ENCODE data around the gene TCEAL4. TPM values are rescaled to one million over a fixed set of nuclear protein-coding genes. Genes with fewer than 3 reads are reported as not detected.
A peak's percentile ranks its signal among the peaks of the same experiment; 100 is the strongest.
"Not testable (repeated sequence)": the region's sequence is repeated elsewhere in the genome, so short reads cannot be mapped to it uniquely, and the experiment has no call there.

The TCEAL4 gene
- total and polyA plus RNA-seq, 5 donors = 85.3 to 276 (median 101) TPM

DNA sequence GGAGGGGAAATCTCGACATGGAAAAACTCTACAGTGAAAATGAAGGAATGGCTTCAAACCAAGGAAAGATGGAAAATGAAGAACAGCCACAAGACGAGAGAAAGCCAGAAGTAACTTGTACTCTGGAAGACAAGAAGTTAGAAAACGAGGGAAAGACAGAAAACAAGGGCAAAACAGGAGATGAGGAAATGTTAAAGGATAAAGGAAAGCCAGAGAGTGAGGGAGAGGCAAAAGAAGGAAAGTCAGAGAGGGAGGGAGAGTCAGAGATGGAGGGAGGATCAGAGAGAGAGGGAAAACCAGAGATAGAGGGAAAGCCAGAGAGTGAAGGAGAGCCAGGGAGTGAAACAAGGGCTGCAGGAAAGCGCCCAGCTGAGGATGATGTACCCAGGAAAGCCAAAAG lies 1.3 kb downstream of the TCEAL4 start:
- H3K27me3 ChIP-seq (ENCODE audit: control insufficient read depth, insufficient read depth) = no peaks in the 10 kb centered on the region
- H3K27ac ChIP-seq (ENCODE audit: low read length) = peak overlapping the region; percentile 98
- intact Hi-C loops (cut with DNase I) = no loop called here
- DNase-seq (no peak), ATAC-seq (no peak)
- no peaks in the 10 kb centered on the region for H3K9me3 ChIP-seq (ENCODE audit: control insufficient read depth, low read length)
- WGBS = 54% methylated on average over 4 of the region's 4 CpGs
- H3K4me1 ChIP-seq (ENCODE audit: control insufficient read depth, insufficient read depth, low read length) = no peaks in the 10 kb centered on the region
- peak overlapping the region; percentile 96 for H3K4me3 ChIP-seq (ENCODE audit: low read length)

DNA sequence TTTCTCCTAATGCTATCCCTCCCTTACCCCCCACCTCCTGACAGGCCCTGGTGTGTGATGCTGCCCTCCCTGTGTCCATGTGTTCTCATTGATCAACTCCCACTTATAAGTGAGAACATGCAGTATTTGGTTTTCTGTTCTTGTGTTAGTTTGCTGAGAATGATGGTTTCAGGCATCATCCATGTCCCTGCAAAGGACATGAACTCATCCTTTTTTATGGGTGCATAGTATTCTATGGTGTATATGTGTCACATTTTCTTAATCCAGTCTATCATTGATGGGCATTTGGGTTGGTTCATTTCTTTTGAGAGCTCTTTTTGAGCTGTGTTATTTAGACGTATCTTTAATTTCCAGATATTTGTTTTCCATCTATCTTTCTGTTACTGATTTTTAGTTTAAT lies 7.0 kb downstream of the TCEAL4 start:
- H3K4me3 ChIP-seq (ENCODE audit: low read length); intact Hi-C loops (cut with DNase I); H3K27ac ChIP-seq (ENCODE audit: low read length); H3K4me1 ChIP-seq (ENCODE audit: control insufficient read depth, insufficient read depth, low read length); DNase-seq; ATAC-seq; H3K9me3 ChIP-seq (ENCODE audit: control insufficient read depth, low read length); H3K27me3 ChIP-seq (ENCODE audit: control insufficient read depth, insufficient read depth): not testable (repeated sequence)
- 100% methylated on average over 1 of the region's 1 CpG for WGBS

DNA sequence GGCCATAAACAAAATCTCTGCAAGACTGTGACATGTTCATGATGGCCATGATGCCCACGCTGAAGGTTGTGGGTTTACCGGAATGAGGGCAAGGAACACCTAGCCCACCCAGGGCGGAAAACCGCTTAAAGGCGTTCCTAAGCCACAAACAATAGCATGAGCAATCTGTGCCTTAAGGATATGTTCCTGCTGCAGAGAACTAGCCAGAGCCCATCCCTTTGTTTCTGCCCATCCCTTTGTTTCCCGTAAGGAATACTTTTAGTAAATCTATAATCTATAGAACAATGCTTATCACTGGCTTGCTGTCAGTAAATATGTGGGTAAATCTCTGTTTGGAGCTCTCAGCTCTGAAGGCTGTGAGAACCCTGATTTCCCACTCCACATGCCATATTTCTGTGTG lies 9.9 kb downstream of the TCEAL4 start:
- H3K27me3 ChIP-seq (ENCODE audit: control insufficient read depth, insufficient read depth); H3K27ac ChIP-seq (ENCODE audit: low read length); ATAC-seq; DNase-seq; H3K9me3 ChIP-seq (ENCODE audit: control insufficient read depth, low read length); H3K4me1 ChIP-seq (ENCODE audit: control insufficient read depth, insufficient read depth, low read length); H3K4me3 ChIP-seq (ENCODE audit: low read length); intact Hi-C loops (cut with DNase I): not testable (repeated sequence)
- WGBS = 98% methylated on average over 6 of the region's 6 CpGs

DNA sequence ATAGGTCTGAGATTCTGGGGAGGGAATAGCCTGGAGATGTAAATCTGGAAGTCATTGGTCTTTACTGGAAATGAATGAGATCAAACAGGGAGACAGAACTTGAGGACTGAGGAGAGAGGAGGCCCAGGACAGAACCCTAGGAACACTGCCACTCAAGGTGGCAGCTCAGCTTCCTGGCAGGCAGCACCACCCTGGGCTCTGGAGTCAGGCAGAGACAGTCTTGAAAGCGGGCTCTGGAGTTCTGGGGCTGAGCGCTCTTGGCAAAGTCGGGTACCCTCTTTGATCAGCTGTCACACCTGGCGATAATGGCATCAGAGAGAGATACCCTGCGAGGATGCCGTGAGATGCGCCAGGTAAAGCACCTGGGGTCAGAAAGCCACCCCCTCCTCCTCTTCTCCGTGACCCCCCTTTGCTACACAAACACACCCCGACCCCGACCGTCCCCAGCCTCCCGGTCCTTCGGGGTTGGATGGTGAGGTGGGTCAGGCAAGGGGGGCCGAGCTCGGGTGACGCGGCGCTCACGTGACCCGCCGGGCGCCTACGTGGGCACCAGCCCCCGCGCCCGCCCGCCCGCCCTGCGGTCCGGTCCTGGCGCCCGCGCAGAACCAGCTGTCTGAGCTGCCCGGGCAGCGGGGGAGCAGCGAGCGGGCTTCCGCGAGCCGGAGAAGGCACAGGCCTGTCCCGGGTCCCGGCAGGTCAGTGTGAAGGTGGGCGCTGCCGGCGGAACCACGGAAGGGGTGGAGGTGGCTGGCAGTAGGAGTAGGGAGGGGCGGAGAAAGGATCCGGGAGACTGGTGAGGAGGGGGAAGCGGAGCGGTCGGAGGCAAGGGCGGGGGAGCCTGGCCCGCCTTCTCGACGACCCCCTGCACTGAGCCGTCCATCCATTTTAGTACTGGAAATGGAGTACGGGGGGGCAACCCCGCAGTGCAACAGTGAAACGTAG lies 22.3 kb downstream of the TCEAL4 start, which contains the start of gene TCEAL3:
TSS of gene TCEAL3 (plus strand) at position 600 of the 942 bp plus-strand sequence. CDS start 1,102 bp downstream, outside the sequence.
- DNase-seq (peak; percentile 58 to 87 (median 86)), ATAC-seq (peak; percentile 95 to 96)
- intact Hi-C loops (cut with DNase I) = no loop called here
- H3K27me3 ChIP-seq (ENCODE audit: control insufficient read depth, insufficient read depth) = no peaks in the 10 kb centered on the region
- peaks cover 2% of the 10 kb centered on the region for H3K4me1 ChIP-seq (ENCODE audit: control insufficient read depth, insufficient read depth, low read length)
- H3K9me3 ChIP-seq (ENCODE audit: control insufficient read depth, low read length) = no peaks in the 10 kb centered on the region
- peak within 1 kb of the TSS; percentile 99 for H3K27ac ChIP-seq (ENCODE audit: low read length)
- H3K4me3 ChIP-seq (ENCODE audit: low read length) = peak within 1 kb of the TSS; percentile 96
- WGBS = under 1% methylated on average over 53 of the region's 59 CpGs

DNA sequence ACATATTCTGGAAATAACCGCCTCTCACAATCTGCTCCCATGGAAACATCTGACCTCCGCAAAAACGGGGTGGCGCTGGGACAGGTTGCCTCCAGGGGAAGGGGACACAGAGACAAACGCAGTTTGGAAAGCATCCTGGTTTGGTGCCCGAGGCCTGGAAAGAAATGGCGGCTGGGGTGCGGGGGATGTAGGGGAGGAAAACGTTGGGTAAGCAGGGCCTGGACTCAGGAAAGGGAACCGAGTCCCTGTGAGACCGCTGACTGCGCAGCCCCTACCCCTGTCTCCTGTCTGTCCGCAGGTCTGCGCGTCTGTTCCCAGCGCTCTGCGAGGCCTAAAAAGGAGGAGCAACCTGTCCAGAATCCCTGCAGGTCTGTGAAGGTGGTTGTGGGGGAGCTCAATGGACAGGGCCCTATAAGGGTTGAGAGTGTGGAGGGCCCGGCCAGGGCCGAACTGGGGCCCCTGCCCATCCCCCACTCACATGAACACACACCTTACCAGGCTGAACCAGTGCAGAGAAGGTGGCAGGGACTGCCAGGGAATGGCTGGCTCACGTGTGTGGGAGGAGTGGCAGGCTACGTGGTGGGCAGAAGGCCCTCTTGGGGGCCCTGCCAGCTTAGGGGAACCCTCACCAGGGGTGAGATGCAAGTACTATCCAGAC lies 23.1 kb downstream of the TCEAL4 start:
- ATAC-seq (peak; percentile 49 to 56), DNase-seq (peak in 2 of 3 donors; percentile 23 to 62)
- Histone ChIP-seq H3K27me3 (ENCODE audit: control insufficient read depth, insufficient read depth) (no peaks in the 10 kb centered on the region), H3K4me1 (ENCODE audit: control insufficient read depth, insufficient read depth, low read length) (peaks cover 2% of the 10 kb centered on the region), H3K9me3 (ENCODE audit: control insufficient read depth, low read length) (no peaks in the 10 kb centered on the region), H3K4me3 (ENCODE audit: low read length) (peak overlapping the region; percentile 96), H3K27ac (ENCODE audit: low read length) (peak overlapping the region; percentile 99)
- WGBS = 8% methylated on average over 21 of the region's 21 CpGs
- intact Hi-C loops (cut with DNase I) = no loop called here

DNA sequence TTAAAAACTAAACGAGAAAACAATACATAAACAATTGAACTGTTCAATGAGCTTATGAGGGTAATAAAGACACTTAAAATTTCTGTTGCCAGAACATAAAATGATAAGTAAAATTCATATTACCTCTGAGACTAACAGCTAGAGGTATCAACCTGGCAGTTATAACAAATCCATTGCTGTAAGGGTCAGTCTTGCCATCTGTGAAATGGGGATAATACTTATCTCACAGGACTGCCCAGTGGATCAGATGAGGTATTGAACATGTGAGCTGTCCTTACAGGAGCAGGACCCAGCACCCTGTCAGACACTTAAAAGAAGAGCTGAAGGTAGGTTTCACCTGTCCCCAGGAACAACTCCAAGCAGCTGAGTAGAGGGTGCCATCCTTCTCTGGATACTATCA lies 25.0 kb downstream of the TCEAL4 start:
- Histone ChIP-seq H3K4me3 (ENCODE audit: low read length) (no peak overlapping the region), H3K27ac (ENCODE audit: low read length) (no peak overlapping the region), H3K4me1 (ENCODE audit: control insufficient read depth, insufficient read depth, low read length) (peaks cover 2% of the 10 kb centered on the region), H3K9me3 (ENCODE audit: control insufficient read depth, low read length) (no peaks in the 10 kb centered on the region), H3K27me3 (ENCODE audit: control insufficient read depth, insufficient read depth) (no peaks in the 10 kb centered on the region)
- DNase-seq = no peak
- intact Hi-C loops (cut with DNase I) = no loop called here
- ATAC-seq = no peak
- 81% methylated on average over 1 of the region's 1 CpG for whole genome bisulfite sequencing

DNA sequence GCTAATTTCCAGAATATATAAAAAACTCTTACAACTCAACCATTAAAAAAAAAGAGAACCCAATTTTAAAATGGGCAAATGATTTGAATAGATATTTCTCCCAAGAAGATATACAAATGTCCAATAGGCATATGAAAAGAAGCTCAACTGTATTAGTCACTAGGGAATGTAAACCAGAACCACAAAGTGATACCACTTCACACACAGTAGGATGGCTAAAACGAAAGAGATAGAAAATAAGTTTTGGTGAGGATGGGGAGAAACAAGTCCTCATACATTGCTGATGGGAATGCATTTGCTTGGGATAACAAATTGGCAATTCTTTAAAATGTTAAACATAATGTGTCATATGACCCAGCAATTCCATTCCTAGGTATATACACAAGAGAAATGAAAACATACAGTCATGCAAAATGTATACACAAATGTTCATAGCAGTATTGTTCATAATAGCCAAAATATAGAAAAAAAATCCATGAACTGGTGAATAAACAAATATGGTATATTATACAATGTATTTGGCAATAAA lies 28.1 kb downstream of the TCEAL4 start:
- ATAC-seq = no peak
- H3K9me3 ChIP-seq (ENCODE audit: control insufficient read depth, low read length) = no peaks in the 10 kb centered on the region
- H3K4me1 ChIP-seq (ENCODE audit: control insufficient read depth, insufficient read depth, low read length) = peaks cover 2% of the 10 kb centered on the region
- intact Hi-C loops (cut with DNase I) = no loop called here
- no peak for DNase-seq
- WGBS = 95% methylated on average over 1 of the region's 1 CpG
- H3K4me3 ChIP-seq (ENCODE audit: low read length) = no peak overlapping the region
- H3K27ac ChIP-seq (ENCODE audit: low read length) = no peak overlapping the region
- no peaks in the 10 kb centered on the region for H3K27me3 ChIP-seq (ENCODE audit: control insufficient read depth, insufficient read depth)

DNA sequence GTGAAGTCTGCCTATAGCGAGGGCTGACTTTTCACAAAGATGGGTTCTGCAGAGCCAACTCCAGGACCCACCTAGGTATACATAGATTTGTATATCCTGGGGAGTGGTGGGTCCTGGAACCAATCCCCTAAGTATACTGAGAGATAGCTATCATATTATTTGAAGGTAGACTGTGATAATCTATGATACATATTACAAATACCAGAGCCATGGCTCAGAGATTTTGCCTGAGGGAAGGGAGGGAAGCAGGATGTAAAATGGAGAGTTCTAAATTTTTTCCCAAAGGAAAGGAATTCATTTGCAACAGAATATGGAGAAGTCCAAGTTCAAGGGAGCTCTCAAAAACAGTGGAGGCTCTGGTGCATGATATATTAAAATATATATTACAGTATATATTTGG lies 29.7 kb downstream of the TCEAL4 start:
- DNase-seq (no peak), ATAC-seq (no peak)
- H3K4me3 ChIP-seq (ENCODE audit: low read length) = no peak overlapping the region
- no peaks in the 10 kb centered on the region for H3K27me3 ChIP-seq (ENCODE audit: control insufficient read depth, insufficient read depth)
- intact Hi-C loops (cut with DNase I) = no loop called here
- WGBS = 95% methylated on average over 1 of the region's 1 CpG
- peaks cover 2% of the 10 kb centered on the region for H3K4me1 ChIP-seq (ENCODE audit: control insufficient read depth, insufficient read depth, low read length)
- no peak overlapping the region for H3K27ac ChIP-seq (ENCODE audit: low read length)
- no peaks in the 10 kb centered on the region for H3K9me3 ChIP-seq (ENCODE audit: control insufficient read depth, low read length)

DNA sequence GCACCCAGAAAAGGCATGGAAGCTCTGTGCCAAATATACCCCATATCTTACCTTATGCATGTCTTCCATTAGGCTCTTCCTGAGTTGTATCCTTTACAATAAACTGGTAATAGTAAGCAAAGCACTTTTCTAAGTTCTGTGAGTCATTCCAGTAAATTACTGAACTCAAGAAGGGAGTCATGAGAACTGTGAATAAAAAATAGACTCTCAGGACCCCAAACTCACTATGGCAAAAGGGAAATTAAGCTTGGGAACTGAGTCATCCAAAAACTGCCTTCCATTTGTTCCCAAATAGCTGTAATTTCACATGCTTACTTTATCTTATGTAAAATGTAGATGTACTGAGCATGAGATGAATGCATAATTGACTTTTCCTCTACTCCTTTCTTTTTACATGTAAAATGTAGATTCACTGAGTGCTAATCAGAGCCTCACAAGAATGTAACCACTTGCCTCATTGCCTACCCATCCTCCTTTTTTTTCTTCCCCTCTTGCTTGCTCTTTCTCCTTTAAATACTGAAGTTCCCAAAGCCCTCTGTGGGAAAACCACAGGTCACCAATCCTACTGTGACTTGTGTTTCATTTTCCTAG lies 30.6 kb downstream of the TCEAL4 start:
- Histone ChIP-seq H3K27me3 (ENCODE audit: control insufficient read depth, insufficient read depth) (no peaks in the 10 kb centered on the region), H3K4me3 (ENCODE audit: low read length) (no peak overlapping the region), H3K9me3 (ENCODE audit: control insufficient read depth, low read length) (no peaks in the 10 kb centered on the region), H3K27ac (ENCODE audit: low read length) (no peak overlapping the region), H3K4me1 (ENCODE audit: control insufficient read depth, insufficient read depth, low read length) (no peaks in the 10 kb centered on the region)
- DNase-seq (no peak), ATAC-seq (no peak)
- intact Hi-C loops (cut with DNase I) = no loop called here

DNA sequence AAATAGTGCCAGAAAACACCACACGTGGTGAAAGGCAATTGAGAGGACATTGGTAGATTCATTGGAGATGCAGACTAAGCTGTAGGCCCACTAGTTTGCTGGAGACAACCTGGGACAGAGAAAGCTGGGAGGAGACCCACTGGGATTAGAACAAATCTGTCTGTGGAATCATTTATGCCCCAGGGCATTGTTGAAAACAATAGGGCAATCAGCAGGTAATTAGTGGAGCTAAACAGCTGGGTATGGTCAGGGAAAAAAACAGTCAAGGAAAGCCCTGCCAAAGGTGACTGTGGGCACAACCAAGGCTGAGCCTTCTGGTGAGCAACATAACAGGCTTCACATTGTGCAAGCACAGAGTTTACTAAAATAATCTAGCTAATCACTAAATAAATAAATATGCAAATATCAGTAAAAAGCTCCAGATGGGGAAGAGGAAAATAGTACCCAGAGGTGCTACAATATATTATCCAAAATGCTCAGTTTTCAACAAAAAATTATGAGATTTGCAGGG lies 31.4 kb downstream of the TCEAL4 start:
- no peak overlapping the region for H3K27ac ChIP-seq (ENCODE audit: low read length)
- 38% methylated on average over 1 of the region's 1 CpG for WGBS
- no peaks in the 10 kb centered on the region for H3K27me3 ChIP-seq (ENCODE audit: control insufficient read depth, insufficient read depth)
- DNase-seq (no peak), ATAC-seq (no peak)
- no peaks in the 10 kb centered on the region for H3K9me3 ChIP-seq (ENCODE audit: control insufficient read depth, low read length)
- intact Hi-C loops (cut with DNase I) = no loop called here
- no peak overlapping the region for H3K4me3 ChIP-seq (ENCODE audit: low read length)
- H3K4me1 ChIP-seq (ENCODE audit: control insufficient read depth, insufficient read depth, low read length) = no peaks in the 10 kb centered on the region
